HEK293 (cell line): ENCODE data around the gene HARS2.

Experiments
- BCL11B ChIP-seq: fragments of 450-650 bp; formaldehyde crosslinking; IDR thresholded peaks from 2 replicates; pipeline ENCODE4 v1.5.1; 2016; ENCODE audit warnings: low read depth, missing biosample characterization, missing genetic modification characterization
- GLI4 ChIP-seq: fragments of 450-650 bp; formaldehyde crosslinking; IDR thresholded peaks from 2 replicates; pipeline ENCODE4 v1.5.1; 2016; ENCODE audit warnings: missing biosample characterization, missing genetic modification characterization
- KLF7 ChIP-seq: fragments of 450-650 bp; formaldehyde crosslinking; IDR thresholded peaks from 2 replicates; pipeline ENCODE4 v1.5.1; 2016; ENCODE audit warnings: missing biosample characterization, missing genetic modification characterization, borderline replicate concordance
- PBX3 ChIP-seq: sonication (generic); formaldehyde crosslinking; IDR thresholded peaks from 2 replicates; pipeline ENCODE4 v1.8.1; 2022; ENCODE audit warnings: mild to moderate bottlenecking, moderate library complexity, missing genetic modification reagents
- SALL2 ChIP-seq: fragments of 450-650 bp; formaldehyde crosslinking; IDR thresholded peaks from 2 replicates; pipeline ENCODE4 v1.5.0; 2017; ENCODE audit warnings: missing biosample characterization, mild to moderate bottlenecking, missing genetic modification characterization, borderline replicate concordance
- SCRT2 ChIP-seq: fragments of 450-650 bp; formaldehyde crosslinking; IDR thresholded peaks from 2 replicates; pipeline ENCODE4 v1.5.1; 2016; ENCODE audit warnings: missing biosample characterization, missing genetic modification characterization
- TRIM28 ChIP-seq: IDR thresholded peaks from 2 replicates; pipeline ENCODE4 v1.6.1; 2011; ENCODE audit warnings: low read length, control low read depth, borderline replicate concordance
- ZBTB26 ChIP-seq: fragments of 450-650 bp; formaldehyde crosslinking; optimal IDR thresholded peaks from 2 replicates; pipeline ENCODE3; 2016; ENCODE audit warnings: missing biosample characterization, mild to moderate bottlenecking, missing genetic modification characterization
- ZBTB49 ChIP-seq: fragments of 450-650 bp; formaldehyde crosslinking; IDR thresholded peaks from 2 replicates; pipeline ENCODE4 v1.5.1; 2016; ENCODE audit warnings: missing biosample characterization, missing genetic modification characterization, low read depth
- ZBTB8A ChIP-seq: fragments of 450-650 bp; formaldehyde crosslinking; IDR thresholded peaks from 2 replicates; pipeline ENCODE4 v1.5.1; 2016; ENCODE audit warnings: missing biosample characterization, missing genetic modification characterization
- ZFP41 ChIP-seq: fragments of 450-650 bp; formaldehyde crosslinking; IDR thresholded peaks from 2 replicates; pipeline ENCODE4 v1.5.1; 2016; ENCODE audit warnings: missing biosample characterization, missing genetic modification characterization, borderline replicate concordance
- ZNF10 ChIP-seq: fragments of 450-650 bp; formaldehyde crosslinking; IDR thresholded peaks from 2 replicates; pipeline ENCODE4 v1.5.1; 2017; ENCODE audit warnings: missing biosample characterization, missing genetic modification characterization
- ZNF121 ChIP-seq: fragments of 450-650 bp; formaldehyde crosslinking; IDR thresholded peaks from 2 replicates; pipeline ENCODE4 v1.5.1; 2016; ENCODE audit warnings: missing biosample characterization, missing genetic modification characterization
- ZNF157 ChIP-seq: fragments of 450-650 bp; formaldehyde crosslinking; IDR thresholded peaks from 2 replicates; pipeline ENCODE4 v1.5.1; 2016; ENCODE audit warnings: missing biosample characterization, missing genetic modification characterization
- ZNF174 ChIP-seq: fragments of 450-650 bp; formaldehyde crosslinking; IDR thresholded peaks from 2 replicates; pipeline ENCODE4 v1.5.0; 2017; ENCODE audit warnings: missing biosample characterization, mild to moderate bottlenecking, missing genetic modification characterization
- ZNF175 ChIP-seq: fragments of 450-650 bp; formaldehyde crosslinking; IDR thresholded peaks from 2 replicates; pipeline ENCODE4 v1.5.1; 2016; ENCODE audit warnings: missing biosample characterization, missing genetic modification characterization
- ZNF221 ChIP-seq: fragments of 450-650 bp; formaldehyde crosslinking; IDR thresholded peaks from 2 replicates; pipeline ENCODE4 v1.5.1; 2017; ENCODE audit warnings: missing biosample characterization, missing genetic modification characterization, borderline replicate concordance
- ZNF24 ChIP-seq: fragments of 450-650 bp; formaldehyde crosslinking; IDR thresholded peaks from 2 replicates; pipeline ENCODE4 v1.5.1; 2016; ENCODE audit warnings: missing biosample characterization, missing genetic modification characterization
- ZNF280C ChIP-seq: fragments of 450-650 bp; formaldehyde crosslinking; IDR thresholded peaks from 2 replicates; pipeline ENCODE4 v1.5.1; 2016; ENCODE audit warnings: missing biosample characterization, missing genetic modification characterization
- ZNF324 ChIP-seq: fragments of 450-650 bp; formaldehyde crosslinking; IDR thresholded peaks from 2 replicates; pipeline ENCODE4 v1.5.1; 2016; ENCODE audit warnings: missing biosample characterization, missing genetic modification characterization
- ZNF362 ChIP-seq: fragments of 450-650 bp; formaldehyde crosslinking; IDR thresholded peaks from 2 replicates; pipeline ENCODE4 v1.5.1; 2016; ENCODE audit warnings: missing biosample characterization, missing genetic modification characterization
- ZNF473 ChIP-seq: fragments of 450-650 bp; formaldehyde crosslinking; IDR thresholded peaks from 2 replicates; pipeline ENCODE4 v1.5.1; 2017; ENCODE audit warnings: missing biosample characterization, missing genetic modification characterization
- ZNF501 ChIP-seq: fragments of 450-650 bp; formaldehyde crosslinking; IDR thresholded peaks from 2 replicates; pipeline ENCODE4 v1.5.1; 2016; ENCODE audit warnings: missing biosample characterization, missing genetic modification characterization
- ZNF513 ChIP-seq: fragments of 450-650 bp; IDR thresholded peaks from 2 replicates; pipeline ENCODE4 v1.5.1; 2018; ENCODE audit warnings: missing biosample characterization, missing genetic modification characterization
- ZNF521 ChIP-seq: fragments of 450-650 bp; formaldehyde crosslinking; IDR thresholded peaks from 2 replicates; pipeline ENCODE4 v1.5.1; 2017; ENCODE audit warnings: missing biosample characterization, mild to moderate bottlenecking, missing genetic modification characterization
- ZNF596 ChIP-seq: fragments of 450-650 bp; IDR thresholded peaks from 2 replicates; pipeline ENCODE4 v1.5.0; 2018; ENCODE audit warnings: missing biosample characterization, mild to moderate bottlenecking, missing genetic modification characterization, moderate library complexity
- ZNF660 ChIP-seq: fragments of 450-650 bp; IDR thresholded peaks from 2 replicates; pipeline ENCODE4 v1.5.1; 2018; ENCODE audit warnings: missing biosample characterization, mild to moderate bottlenecking, missing genetic modification characterization
- ZNF677 ChIP-seq: fragments of 450-650 bp; IDR thresholded peaks from 2 replicates; pipeline ENCODE4 v1.5.0; 2018; ENCODE audit warnings: missing biosample characterization, mild to moderate bottlenecking, missing genetic modification characterization, moderate library complexity
- ZNF76 ChIP-seq: fragments of 450-650 bp; formaldehyde crosslinking; IDR thresholded peaks from 2 replicates; pipeline ENCODE4; 2016; ENCODE audit warnings: low read depth, missing biosample characterization, missing genetic modification characterization, borderline replicate concordance
- ZNF785 ChIP-seq: fragments of 450-650 bp; formaldehyde crosslinking; IDR thresholded peaks from 2 replicates; pipeline ENCODE4 v1.5.1; 2016; ENCODE audit warnings: missing biosample characterization, missing genetic modification characterization
- ZNF843 ChIP-seq: fragments of 450-650 bp; formaldehyde crosslinking; IDR thresholded peaks from 2 replicates; pipeline ENCODE4 v1.5.1; 2016; ENCODE audit warnings: missing biosample characterization, missing genetic modification characterization
- ZSCAN16 ChIP-seq: fragments of 450-650 bp; formaldehyde crosslinking; IDR thresholded peaks from 2 replicates; pipeline ENCODE4 v1.5.1; 2016; ENCODE audit warnings: missing biosample characterization, missing genetic modification characterization

The HARS2 gene

GRCh38 chr5:140710899-140711552, 19.8 kb downstream of the HARS2 start (continued):
- TF ChIP-seq ZNF501 (tag by site-specific recombination): peak; percentile 93
- no peak for TF ChIP-seq ZNF362
- TF ChIP-seq ZNF521 (tag by site-specific recombination): no peak
- TF ChIP-seq ZNF24 (tag by site-specific recombination): peak; percentile 75; the same call in 1 of the 2 replicates
- peak; percentile 13; the same call in 1 of the 2 replicates for TF ChIP-seq ZSCAN16 (tag by site-specific recombination)
- peak; percentile 73; the same call in 1 of the 2 replicates for TF ChIP-seq TRIM28
- TF ChIP-seq ZBTB49 (tag by site-specific recombination): no peak
- no peak for TF ChIP-seq ZNF677
- TF ChIP-seq SCRT2: 0 out of 2 replicates have a peak, but pooled peaks have one; percentile 35
- TF ChIP-seq ZNF10 (tag by site-specific recombination): no peak
- TF ChIP-seq ZNF174 (tag by site-specific recombination): no peak
- TF ChIP-seq ZNF221 (tag by site-specific recombination): no peak
- peak; percentile 45 for TF ChIP-seq ZBTB26
- peak; percentile 53 for TF ChIP-seq ZNF76 (tag by site-specific recombination)
- TF ChIP-seq ZNF175 (tag by site-specific recombination): no peak
- peak; percentile 98 for TF ChIP-seq ZNF660 (tag by site-specific recombination)
- TF ChIP-seq ZFP41 (tag by site-specific recombination): no peak
- no peak for TF ChIP-seq ZNF157 (tag by site-specific recombination)
- peak; percentile 94 for TF ChIP-seq ZNF324 (tag by site-specific recombination)
- TF ChIP-seq ZNF596 (tag by site-specific recombination): no peak
- TF ChIP-seq ZNF280C: no peak
- TF ChIP-seq ZNF513: peak; percentile 37; the same call in 1 of the 2 replicates
- peak; percentile 47 for TF ChIP-seq ZBTB8A
- no peak for TF ChIP-seq ZNF473 (tag by site-specific recombination)
- no peak for TF ChIP-seq PBX3 (CRISPR knock-in tag)
- peak; percentile 37; the same call in 1 of the 2 replicates for TF ChIP-seq BCL11B (tag by site-specific recombination)
- no peak for TF ChIP-seq GLI4 (tag by site-specific recombination)
- TF ChIP-seq ZNF785 (tag by site-specific recombination): no peak
- TF ChIP-seq KLF7 (tag by site-specific recombination): no peak; the same call in 1 of the 2 replicates
- TF ChIP-seq SALL2: no peak
- TF ChIP-seq ZNF121 (tag by site-specific recombination): 0 out of 2 replicates have a peak, but pooled peaks have one; percentile 10
- peak; percentile 53 for TF ChIP-seq ZNF843 (tag by site-specific recombination)
